GM12878 (cell line): ENCODE results near the gene DPM2. TPM values are rescaled to one million over a fixed set of nuclear protein-coding genes. Genes with fewer than 3 reads are reported as not detected.
A peak's percentile ranks its signal among the peaks of the same experiment; 100 is the strongest.

Source experiments
- ATAC-seq: fragments of 200-7000 bp; cut with Tn5 transposase; 3 replicates; pipeline ENCODE4 v1.9.1; 2020; ENCODE audit warnings: mild to moderate bottlenecking, moderate library complexity
- BruUV-seq: library from RNA; stranded (reverse); fragments of 400-500 nt; replicated peaks from 2 replicates; lab custom pipeline; 2021; lab: Mats Ljungman, UMichigan
- CTCF ChIA-PET: fragments of 300-600 bp; sonication (Branson Sonifier 250); formaldehyde crosslinking; extraction: SDS; loops from one replicate; lab custom pipeline; 2021; ENCODE audit warnings: inconsistent platforms; lab: Yijun Ruan, JAX
- POLR2A ChIA-PET: fragments of 350-600 bp; formaldehyde crosslinking; extraction: SDS; loops from one replicate; lab custom pipeline; 2021; ENCODE audit warnings: inconsistent platforms; lab: Charles Lee
- RAD21 ChIA-PET: fragments of 300-600 bp; sonication (Branson Sonifier 250); formaldehyde crosslinking; loops from one replicate; lab custom pipeline; 2023; ENCODE audit warnings: antibody characterized with exemption; ENCODE audit not compliant: unreplicated experiment; lab: Charles Lee
- SMC1A ChIA-PET: fragments of 300-600 bp; sonication (Branson Sonifier 250); formaldehyde crosslinking; loops from one replicate; lab custom pipeline; 2023; ENCODE audit not compliant: unreplicated experiment, uncharacterized antibody; lab: Charles Lee
- DNase-seq: peaks from one replicate; pipeline ENCODE4 v3.0.0-alpha.2; 2011; ENCODE audit warnings: low read depth, low spot score
- FAIRE-seq: peaks from 3 replicates; lab custom pipeline; 2011; peaks lifted over from hg19 to GRCh38; lab: Jason Lieb, UNC
- H2AFZ ChIP-seq: 2 replicates; pipeline ENCODE4 v1.6.0; 2011; ENCODE audit warnings: low read depth, low read length, control low read depth; ENCODE audit not compliant: control insufficient read depth
- H3K27ac ChIP-seq: 2 replicates; pipeline ENCODE4 v1.5.1; 2011; ENCODE audit warnings: control low read depth; ENCODE audit not compliant: control insufficient read depth, insufficient read depth
- H3K27me3 ChIP-seq, 2 experiments: replicated peaks in 1 of 2; 2 replicates each; pipeline versions ENCODE4 v1.6.0 to v1.6.1; 2011; ENCODE audit warnings: low read length in 1 of 2; ENCODE audit not compliant: control insufficient read depth in 2 of 2, insufficient read depth in 2 of 2
- H3K36me3 ChIP-seq, 2 experiments: 2 replicates each; pipeline ENCODE4 v1.5.1; 2011; ENCODE audit warnings: low read length in 1 of 2; ENCODE audit not compliant: control insufficient read depth in 2 of 2, insufficient read depth in 2 of 2
- H3K4me1 ChIP-seq: 2 replicates; pipeline ENCODE4 v1.6.1; 2011; ENCODE audit warnings: mild to moderate bottlenecking, low read length, moderate library complexity, mixed read lengths; ENCODE audit not compliant: control insufficient read depth, insufficient read depth
- H3K4me2 ChIP-seq: 2 replicates; pipeline ENCODE4 v1.6.0; 2011; ENCODE audit warnings: control low read depth; ENCODE audit not compliant: control insufficient read depth, insufficient read depth
- H3K4me3 ChIP-seq: fragments of 200-600 bp; sonication (generic); 2 replicates; pipeline ENCODE4 v1.5.1; 2016
- H3K79me2 ChIP-seq: 2 replicates; pipeline ENCODE4 v1.6.0; 2011; ENCODE audit warnings: low read length; ENCODE audit not compliant: control insufficient read depth, insufficient read depth
- H3K9ac ChIP-seq: 2 replicates; pipeline ENCODE4 v1.8.0; 2011; ENCODE audit warnings: low read length, control low read depth, mixed read lengths; ENCODE audit not compliant: control insufficient read depth, insufficient read depth
- H3K9me3 ChIP-seq: replicated peaks from 3 replicates; pipeline ENCODE4 v1.5.1; 2011; ENCODE audit warnings: mild to moderate bottlenecking, low read length; ENCODE audit not compliant: control insufficient read depth, insufficient read depth
- H4K20me1 ChIP-seq: 2 replicates; pipeline ENCODE4 v1.6.0; 2011; ENCODE audit not compliant: control insufficient read depth, insufficient read depth
- ATF7 ChIP-seq: fragments of 450-650 bp; IDR thresholded peaks from 2 replicates; pipeline ENCODE4 v1.6.1; 2016; ENCODE audit warnings: low read depth, mild to moderate bottlenecking
- BACH1 ChIP-seq: fragments of 450-650 bp; IDR thresholded peaks from 2 replicates; pipeline ENCODE4 v1.6.1; 2017; ENCODE audit warnings: mild to moderate bottlenecking, borderline replicate concordance
- BCL11A ChIP-seq: IDR thresholded peaks from 2 replicates; pipeline ENCODE4 v1.6.1; 2011; ENCODE audit warnings: low read depth, low read length
- BCL3 ChIP-seq: IDR thresholded peaks from 2 replicates; pipeline ENCODE4 v1.6.1; 2011; ENCODE audit warnings: borderline replicate concordance, low read depth, mild to moderate bottlenecking, moderate library complexity, low read length; ENCODE audit not compliant: insufficient read depth, poor library complexity, severe bottlenecking
- CHD1 ChIP-seq: IDR thresholded peaks from 2 replicates; pipeline ENCODE4 v1.6.1; 2012; ENCODE audit warnings: low read depth, low read length, improper control_type of control experiment
- DPF2 ChIP-seq: fragments of 450-650 bp; IDR thresholded peaks from 2 replicates; pipeline ENCODE4 v1.6.1; 2017; ENCODE audit warnings: mild to moderate bottlenecking
- E4F1 ChIP-seq: fragments of 450-650 bp; IDR thresholded peaks from 2 replicates; pipeline ENCODE4 v1.6.1; 2018; ENCODE audit warnings: borderline replicate concordance, mild to moderate bottlenecking; ENCODE audit not compliant: partially characterized antibody
- EZH2 ChIP-seq: IDR thresholded peaks from 2 replicates; pipeline ENCODE4 v1.6.1; 2012; ENCODE audit warnings: low read depth, mild to moderate bottlenecking, control low read depth, inconsistent platforms, low read length, borderline replicate concordance; ENCODE audit not compliant: control insufficient read depth
- IKZF1 ChIP-seq: fragments of 450-650 bp; conservative IDR thresholded peaks from 2 replicates; pipeline ENCODE4 v1.6.1; 2017; ENCODE audit warnings: antibody characterized with exemption, mild to moderate bottlenecking
- JUND ChIP-seq: IDR thresholded peaks from 2 replicates; pipeline ENCODE4 v1.6.1; 2012; ENCODE audit warnings: low read depth, mild to moderate bottlenecking, low read length, improper control_type of control experiment, moderate library complexity
- NR2F1 ChIP-seq: fragments of 450-650 bp; conservative IDR thresholded peaks from 2 replicates; pipeline ENCODE4 v1.6.1; 2017; ENCODE audit warnings: mild to moderate bottlenecking
- POLR2AphosphoS5 ChIP-seq: IDR thresholded peaks from 2 replicates; pipeline ENCODE4 v1.6.1; 2011; ENCODE audit warnings: mild to moderate bottlenecking, low read length, inconsistent platforms
- RAD51 ChIP-seq: fragments of 450-650 bp; IDR thresholded peaks from 2 replicates; pipeline ENCODE4 v1.6.1; 2016; ENCODE audit warnings: moderate library complexity, mild to moderate bottlenecking, inconsistent platforms
- YY1 ChIP-seq: IDR thresholded peaks from 2 replicates; pipeline ENCODE4 v1.6.1; 2011; ENCODE audit warnings: low read depth, mild to moderate bottlenecking, low read length
- ZBED1 ChIP-seq: IDR thresholded peaks from 2 replicates; pipeline ENCODE4 v1.6.1; 2016; ENCODE audit warnings: borderline replicate concordance
- ZNF24 ChIP-seq: fragments of 450-650 bp; IDR thresholded peaks from 2 replicates; pipeline ENCODE4 v1.6.1; 2017; ENCODE audit warnings: antibody characterized with exemption, mild to moderate bottlenecking
- WGBS: methylation state at CpG from one replicate; pipeline ENCODE4 v1.1.6; 2016; ENCODE audit warnings: low lambda C conversion rate; ENCODE audit not compliant: insufficient replicate concordance, insufficient coverage; ENCODE audit errors: missing lambda C conversion rate; 5-methylcytosine and 5-hydroxymethylcytosine counted together
- in situ Hi-C: fragments of 300-500 bp; cut with MboI; formaldehyde crosslinking; loops from 9 replicates; pipeline ENCODE4 v1.14.3; 2018; ENCODE audit warnings: mixed read lengths
- intact Hi-C: fragments of 100-400 bp; cut with micrococcal nuclease; formaldehyde crosslinking; loops from one replicate; pipeline ENCODE4 v1.14.2; 2022; ENCODE audit not compliant: unreplicated experiment
- polyA plus RNA-seq, 11 experiments: library from polyadenylated mRNA; depleted of rRNA in 4 of 11; unstranded in 6 of 11; stranded (reverse) in 5 of 11; fragments of >200 nt; fragmentation: Nextera tagmentation in 4 of 11; fragmentation: Illumina TruSeq in 1 of 11; extraction: Ambion mirVana in 4 of 11; extraction: Trizol in 1 of 11; gene quantifications; 1 replicate in 1 of 11; 2 replicates in 10 of 11; pipeline versions ENCODE4 v1.2.1 to v1.2.3, GENCODE V29; 2011 to 2016; ENCODE audit warnings: inconsistent platforms in 2 of 11, missing spikeins in 2 of 11, low read depth in 1 of 11
- total RNA-seq, 4 experiments: library from RNA; depleted of rRNA in 3 of 4; stranded (reverse); fragments of >200 nt in 3 of 4; fragmentation: Illumina TruSeq in 1 of 4; extraction: Trizol in 1 of 4; gene quantifications; 2 replicates each; pipeline versions ENCODE4 v1.2.1 to v1.2.3, GENCODE V29; 2013 to 2021

The DPM2 gene
- total and polyA plus RNA-seq, 10 of the 15 experiments (the other 5 are each of a cell fraction or from before 2014, with no cell fraction given) = 22.7 to 77.9 (median 44.7) TPM

GRCh38 chr9:127970401-127971313, 33.0 kb upstream of the DPM2 start:
- ChIA-PET CTCF (interaction anchor here (0.6 to 3.4 kb wide), 9 partner anchors 9 to 146 kb away, joined by 3 to 13 read pairs (median 3); no protein-coding TSS in a partner anchor), RAD21 (interaction anchor here (0.6 to 2.8 kb wide), 9 partner anchors 8 to 108 kb away, joined by 3 to 10 read pairs (median 3); partner anchors contain the start of gene EEIG1), POLR2A (interaction anchor here (0.6 to 2.9 kb wide), 6 partner anchors 10 to 102 kb away, joined by 3 to 22 read pairs (median 6); partner anchors contain the start of gene EEIG1), SMC1A (interaction anchor here (0.9 to 4.2 kb wide), 10 partner anchors 9 to 101 kb away, joined by 3 to 24 read pairs (median 4); partner anchors contain the start of gene EEIG1)
- FAIRE-seq (peak; percentile 91), ATAC-seq (peak; percentile 92), DNase-seq (peak; percentile 95)
- no peak overlapping the region for H2AFZ ChIP-seq
- H3K4me1 ChIP-seq = peaks cover 50% of the 10 kb centered on the region
- 1% methylated on average over 16 of the region's 16 CpGs for WGBS
- H3K79me2 ChIP-seq = peaks cover 46% of the 10 kb centered on the region
- no TSS peak for BruUV-seq
- peaks cover 14% of the 10 kb centered on the region for H4K20me1 ChIP-seq
- intact Hi-C loops (loop anchor here (1.0 kb wide), 1 partner anchor 65 kb away; no protein-coding TSS in a partner anchor), in situ Hi-C loops (no loop called here)
- peak overlapping the region; percentile 68 for H3K4me2 ChIP-seq
- H3K36me3 ChIP-seq = peaks cover 0 to 3% of the 10 kb centered on the region in 2 experiments; a peak in 2 of 4 replicates
- H3K9me3 ChIP-seq = no peaks in the 10 kb centered on the region
- H3K27ac ChIP-seq = peak overlapping the region; percentile 63
- no peaks in the 10 kb centered on the region for H3K27me3 ChIP-seq
- peak overlapping the region; percentile 50; the same call in 1 of the 2 replicates for H3K4me3 ChIP-seq
- no peak overlapping the region for H3K9ac ChIP-seq
- TF ChIP-seq YY1 (peak; percentile 63; the same call in 1 of the 2 replicates), BCL3 (peak; percentile 48), IKZF1 (peak; percentile 72; the same call in 1 of the 2 replicates), EZH2 (no peak), RAD51 (peak; percentile 92), POLR2AphosphoS5 (no peak), ZNF24 (0 out of 2 replicates have a peak, but pooled peaks have one; percentile 40), BACH1 (peak; percentile 60; the same call in 1 of the 2 replicates), ATF7 (peak; percentile 89), NR2F1 (peak; percentile 94), BCL11A (peak; percentile 66; the same call in 1 of the 2 replicates), ZBED1 (peak; percentile 37; the same call in 1 of the 2 replicates), CHD1 (no peak), E4F1 (no peak), JUND (peak; percentile 93), DPF2 (peak; percentile 77; the same call in 1 of the 2 replicates)
